Measurements from ENCODE around the gene ACTG2.

DNA sequence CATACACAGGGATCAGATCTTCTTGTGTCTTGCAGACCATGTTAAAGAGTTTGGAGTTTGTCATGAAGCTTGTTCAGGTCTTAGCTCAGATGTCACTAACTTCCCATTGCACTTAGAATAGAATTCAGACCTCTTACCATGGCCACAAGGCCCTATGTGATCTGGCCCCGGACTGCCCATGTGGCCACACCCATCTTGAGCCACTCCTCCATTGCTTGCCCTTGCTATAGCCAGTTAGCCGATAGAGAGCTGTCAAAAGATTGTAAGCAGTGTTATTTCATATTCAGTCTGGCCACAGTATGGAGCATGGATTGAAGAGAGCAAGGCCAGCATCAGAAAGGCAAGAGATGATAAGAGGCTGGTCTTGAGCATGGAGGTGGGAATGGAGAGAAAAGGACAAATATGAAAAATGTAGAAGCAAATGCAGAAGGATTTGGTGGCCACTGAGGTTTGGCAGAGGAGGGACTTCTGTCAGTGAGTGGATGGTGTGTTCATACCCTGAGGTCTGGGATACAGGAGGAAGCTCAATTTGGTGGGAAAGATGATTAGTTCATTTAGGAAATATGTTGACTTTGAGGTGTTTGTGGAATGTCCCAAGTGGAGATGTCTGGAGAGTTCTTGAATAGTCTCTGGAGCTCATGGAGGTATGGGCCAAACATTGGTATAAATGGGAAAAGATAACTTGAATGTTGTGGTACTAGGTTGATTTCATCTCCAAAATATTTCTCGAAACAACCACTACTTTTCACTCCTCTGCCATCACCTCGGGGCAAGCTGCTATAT, 44.5 kb downstream of the ACTG2 start:
- TF ChIP-seq, protein P1, sequence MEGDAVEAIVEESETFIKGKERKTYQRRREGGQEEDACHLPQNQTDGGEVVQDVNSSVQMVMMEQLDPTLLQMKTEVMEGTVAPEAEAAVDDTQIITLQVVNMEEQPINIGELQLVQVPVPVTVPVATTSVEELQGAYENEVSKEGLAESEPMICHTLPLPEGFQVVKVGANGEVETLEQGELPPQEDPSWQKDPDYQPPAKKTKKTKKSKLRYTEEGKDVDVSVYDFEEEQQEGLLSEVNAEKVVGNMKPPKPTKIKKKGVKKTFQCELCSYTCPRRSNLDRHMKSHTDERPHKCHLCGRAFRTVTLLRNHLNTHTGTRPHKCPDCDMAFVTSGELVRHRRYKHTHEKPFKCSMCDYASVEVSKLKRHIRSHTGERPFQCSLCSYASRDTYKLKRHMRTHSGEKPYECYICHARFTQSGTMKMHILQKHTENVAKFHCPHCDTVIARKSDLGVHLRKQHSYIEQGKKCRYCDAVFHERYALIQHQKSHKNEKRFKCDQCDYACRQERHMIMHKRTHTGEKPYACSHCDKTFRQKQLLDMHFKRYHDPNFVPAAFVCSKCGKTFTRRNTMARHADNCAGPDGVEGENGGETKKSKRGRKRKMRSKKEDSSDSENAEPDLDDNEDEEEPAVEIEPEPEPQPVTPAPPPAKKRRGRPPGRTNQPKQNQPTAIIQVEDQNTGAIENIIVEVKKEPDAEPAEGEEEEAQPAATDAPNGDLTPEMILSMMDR (IDR thresholded peaks at IDR 0.05; ENCODE audit: low read depth, low read length, missing input control), result no peak
- TF ChIP-seq RAD21 (IDR thresholded peaks at IDR 0.05), result no peak
- TF ChIP-seq, protein P2, sequence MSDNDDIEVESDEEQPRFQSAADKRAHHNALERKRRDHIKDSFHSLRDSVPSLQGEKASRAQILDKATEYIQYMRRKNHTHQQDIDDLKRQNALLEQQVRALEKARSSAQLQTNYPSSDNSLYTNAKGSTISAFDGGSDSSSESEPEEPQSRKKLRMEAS (IDR thresholded peaks at IDR 0.05), result no peak
